WERI-Rb-1 (cell line): Measurements from ENCODE around the gene PHIP.
"Not testable (repeated sequence)": the region's sequence is repeated elsewhere in the genome, so short reads cannot be mapped to it uniquely, and the experiment has no call there.

Experiments
- DNase-seq: peaks from one replicate; pipeline ENCODE4 v3.0.0-alpha.2; 2020
- H3K27ac ChIP-seq: fragments of 250-450 bp; sonication (Bioruptor Pico); 2 replicates; pipeline ENCODE4 v1.5.1; 2020; ENCODE audit warnings: mild to moderate bottlenecking, moderate library complexity
- H3K27me3 ChIP-seq: fragments of 250-450 bp; sonication (Bioruptor Pico); 2 replicates; pipeline ENCODE4 v1.5.1; 2021; ENCODE audit warnings: mild to moderate bottlenecking, low read depth, moderate library complexity; ENCODE audit not compliant: insufficient read depth, severe bottlenecking
- H3K36me3 ChIP-seq: fragments of 250-450 bp; sonication (Bioruptor Pico); 2 replicates; pipeline ENCODE4 v1.5.1; 2020; ENCODE audit warnings: mild to moderate bottlenecking, moderate library complexity
- H3K4me3 ChIP-seq: 2 replicates; pipeline ENCODE4 v1.5.1; 2011; ENCODE audit warnings: low read depth, mild to moderate bottlenecking, control low read depth, low read length
- H3K9me3 ChIP-seq: fragments of 250-450 bp; sonication (Bioruptor Pico); 2 replicates; pipeline ENCODE4 v1.5.1; 2021; ENCODE audit warnings: mild to moderate bottlenecking, moderate library complexity; ENCODE audit not compliant: severe bottlenecking
- TF ChIP-seq, protein P1 (sequence below): IDR thresholded peaks from 2 replicates; pipeline ENCODE4 v1.5.1; 2011; ENCODE audit warnings: low read depth, mild to moderate bottlenecking, control low read depth, inconsistent platforms, low read length

The PHIP gene

GRCh38 chr6:78910591-78911171, 167.4 kb downstream of the PHIP start:
- Histone ChIP-seq H3K9me3 (no peaks in the 10 kb centered on the region), H3K27ac (no peak overlapping the region), H3K36me3 (no peaks in the 10 kb centered on the region; the same call in 1 of the 2 replicates), H3K27me3 (no peaks in the 10 kb centered on the region), H3K4me3 (no peak overlapping the region)
- DNase-seq: no peak
- TF ChIP-seq, protein P1, sequence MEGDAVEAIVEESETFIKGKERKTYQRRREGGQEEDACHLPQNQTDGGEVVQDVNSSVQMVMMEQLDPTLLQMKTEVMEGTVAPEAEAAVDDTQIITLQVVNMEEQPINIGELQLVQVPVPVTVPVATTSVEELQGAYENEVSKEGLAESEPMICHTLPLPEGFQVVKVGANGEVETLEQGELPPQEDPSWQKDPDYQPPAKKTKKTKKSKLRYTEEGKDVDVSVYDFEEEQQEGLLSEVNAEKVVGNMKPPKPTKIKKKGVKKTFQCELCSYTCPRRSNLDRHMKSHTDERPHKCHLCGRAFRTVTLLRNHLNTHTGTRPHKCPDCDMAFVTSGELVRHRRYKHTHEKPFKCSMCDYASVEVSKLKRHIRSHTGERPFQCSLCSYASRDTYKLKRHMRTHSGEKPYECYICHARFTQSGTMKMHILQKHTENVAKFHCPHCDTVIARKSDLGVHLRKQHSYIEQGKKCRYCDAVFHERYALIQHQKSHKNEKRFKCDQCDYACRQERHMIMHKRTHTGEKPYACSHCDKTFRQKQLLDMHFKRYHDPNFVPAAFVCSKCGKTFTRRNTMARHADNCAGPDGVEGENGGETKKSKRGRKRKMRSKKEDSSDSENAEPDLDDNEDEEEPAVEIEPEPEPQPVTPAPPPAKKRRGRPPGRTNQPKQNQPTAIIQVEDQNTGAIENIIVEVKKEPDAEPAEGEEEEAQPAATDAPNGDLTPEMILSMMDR: no peak

DNA sequence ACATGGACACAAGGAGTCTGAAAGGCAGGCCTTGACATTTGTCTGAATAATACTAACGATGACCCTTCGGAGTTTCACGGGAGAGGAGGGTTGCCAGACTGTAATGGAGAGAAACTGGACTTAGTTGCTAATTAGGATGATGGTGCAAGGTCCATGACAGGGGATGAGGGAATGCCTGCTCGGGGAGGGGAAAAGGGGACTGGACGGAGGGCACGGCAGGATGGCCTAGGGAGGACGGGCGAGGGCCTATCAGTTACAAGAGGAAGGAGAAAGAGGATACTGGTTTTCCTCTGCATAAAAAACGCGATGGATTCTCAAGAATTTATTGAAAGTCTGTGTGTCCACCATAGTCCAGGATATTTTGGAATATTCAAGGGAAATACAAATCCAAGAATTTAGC, 168.0 kb downstream of the PHIP start:
- H3K4me3 ChIP-seq: no peak overlapping the region
- TF ChIP-seq, protein P1: no peak
- no peaks in the 10 kb centered on the region for H3K9me3 ChIP-seq
- H3K27ac ChIP-seq: no peak overlapping the region
- H3K27me3 ChIP-seq: no peaks in the 10 kb centered on the region
- no peaks in the 10 kb centered on the region; the same call in 1 of the 2 replicates for H3K36me3 ChIP-seq
- no peak for DNase-seq

DNA sequence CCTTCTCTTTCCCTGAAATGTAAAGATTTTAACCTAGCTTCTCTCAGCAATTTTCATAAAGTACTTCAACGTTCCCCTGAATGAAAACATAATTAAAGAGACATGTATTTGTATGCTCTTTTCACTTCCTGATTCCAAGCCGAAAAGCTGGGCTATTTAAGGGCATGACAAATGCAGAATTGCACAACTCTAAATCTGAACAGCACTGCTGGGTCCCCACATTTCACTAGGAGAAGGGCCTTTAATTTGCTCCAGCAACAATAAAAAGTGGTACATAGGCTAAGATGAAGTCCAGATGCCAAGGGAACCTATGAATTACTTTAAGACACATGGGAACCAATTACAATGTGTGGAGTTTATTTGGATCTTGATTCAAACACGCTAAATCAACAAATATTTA, 168.7 kb downstream of the PHIP start:
- Histone ChIP-seq H3K27me3 (no peaks in the 10 kb centered on the region), H3K9me3 (no peaks in the 10 kb centered on the region), H3K36me3 (no peaks in the 10 kb centered on the region; the same call in 1 of the 2 replicates), H3K4me3 (no peak overlapping the region), H3K27ac (no peak overlapping the region)
- TF ChIP-seq, protein P1: no peak
- DNase-seq: no peak

GRCh38 chr6:78908621-78909020, 169.4 kb downstream of the PHIP start:
- H3K27ac ChIP-seq: no peak overlapping the region
- H3K36me3 ChIP-seq: no peaks in the 10 kb centered on the region; the same call in 1 of the 2 replicates
- DNase-seq: no peak

GRCh38 chr6:78896227-78896626, 181.8 kb downstream of the PHIP start:
- H3K9me3 ChIP-seq: no peaks in the 10 kb centered on the region
- H3K36me3 ChIP-seq: peaks cover 3% of the 10 kb centered on the region
- no peak for DNase-seq
- no peak overlapping the region for H3K27ac ChIP-seq
- H3K27me3 ChIP-seq: no peaks in the 10 kb centered on the region
- TF ChIP-seq, protein P1: no peak
- H3K4me3 ChIP-seq: no peak overlapping the region

More at GRCh38 chr6:78908621-78909020, 169.4 kb downstream of the PHIP start:
- no peak overlapping the region for H3K4me3 ChIP-seq
- no peaks in the 10 kb centered on the region for H3K9me3 ChIP-seq
- no peaks in the 10 kb centered on the region for H3K27me3 ChIP-seq
- TF ChIP-seq, protein P1: no peak

- DNase-seq, H3K36me3 ChIP-seq, H3K9me3 ChIP-seq, H3K27me3 ChIP-seq, H3K27ac ChIP-seq, H3K4me3 ChIP-seq: not testable (repeated sequence)
Measured at GRCh38 chr6:78889901-78890300, 188.2 kb downstream of the PHIP start.
